GM12864 (cell line): Measurements from ENCODE around the gene URM1.

ENCODE experiments used
- DNase-seq: peaks from one replicate; pipeline ENCODE4 v3.0.0-alpha.2; 2011; ENCODE audit warnings: low read depth
- H3K4me3 ChIP-seq: 2 replicates; pipeline ENCODE4 v1.5.1; 2011; ENCODE audit warnings: mild to moderate bottlenecking, low read depth, low read length, control low read depth
- TF ChIP-seq, protein P1 (sequence below): IDR thresholded peaks from 2 replicates; pipeline ENCODE4 v1.5.1; 2011; ENCODE audit warnings: low read depth, mild to moderate bottlenecking, moderate library complexity, low read length, control low read depth, inconsistent platforms; ENCODE audit errors: missing control alignments

Gene URM1

DNA sequence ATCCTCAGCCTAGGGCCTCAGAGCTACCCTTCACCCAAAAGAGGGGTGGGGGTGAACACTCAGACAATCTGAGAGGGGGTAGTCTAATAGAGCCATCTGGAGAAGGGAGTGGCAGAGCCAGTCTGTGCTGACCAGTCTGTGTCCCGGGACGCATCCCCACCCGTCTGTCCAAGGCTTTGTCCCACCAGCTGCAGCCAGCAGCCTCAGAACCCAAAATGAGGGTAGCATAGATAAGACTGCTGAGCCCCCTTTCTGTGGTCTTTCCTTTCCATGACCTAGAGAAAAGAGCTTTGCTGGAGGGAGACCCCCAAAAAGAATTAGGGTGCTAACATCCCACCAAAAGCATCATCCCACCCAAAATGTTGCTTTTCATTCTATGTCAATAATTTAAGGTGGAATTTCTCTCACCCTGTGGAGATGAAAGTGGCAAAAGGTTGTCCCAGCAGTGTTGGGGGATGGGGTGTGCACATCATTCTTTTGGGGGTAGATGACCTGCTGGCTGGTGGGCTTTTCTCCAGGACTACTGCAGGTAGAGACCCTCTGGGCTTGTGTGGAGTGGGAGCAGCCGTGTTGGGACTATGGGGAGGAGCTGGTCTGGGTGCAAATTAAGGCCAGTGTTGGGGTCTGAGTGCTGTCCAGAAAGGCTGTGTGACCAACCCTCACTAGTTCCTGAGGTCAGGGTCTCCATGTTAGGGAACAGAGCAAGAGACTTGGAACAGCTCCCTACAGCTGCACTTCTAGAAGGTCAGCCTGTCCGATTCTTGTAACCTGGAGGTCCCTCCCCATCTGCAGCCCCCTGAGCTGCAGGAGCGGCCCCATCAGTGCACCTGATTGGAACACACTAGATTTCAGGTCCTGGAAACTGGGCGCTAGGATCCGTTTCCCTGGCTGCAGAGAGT is 19.9 kb downstream of the URM1 start:
- no peak for DNase-seq
- H3K4me3 ChIP-seq, result no peak overlapping the region
- TF ChIP-seq, protein P1, sequence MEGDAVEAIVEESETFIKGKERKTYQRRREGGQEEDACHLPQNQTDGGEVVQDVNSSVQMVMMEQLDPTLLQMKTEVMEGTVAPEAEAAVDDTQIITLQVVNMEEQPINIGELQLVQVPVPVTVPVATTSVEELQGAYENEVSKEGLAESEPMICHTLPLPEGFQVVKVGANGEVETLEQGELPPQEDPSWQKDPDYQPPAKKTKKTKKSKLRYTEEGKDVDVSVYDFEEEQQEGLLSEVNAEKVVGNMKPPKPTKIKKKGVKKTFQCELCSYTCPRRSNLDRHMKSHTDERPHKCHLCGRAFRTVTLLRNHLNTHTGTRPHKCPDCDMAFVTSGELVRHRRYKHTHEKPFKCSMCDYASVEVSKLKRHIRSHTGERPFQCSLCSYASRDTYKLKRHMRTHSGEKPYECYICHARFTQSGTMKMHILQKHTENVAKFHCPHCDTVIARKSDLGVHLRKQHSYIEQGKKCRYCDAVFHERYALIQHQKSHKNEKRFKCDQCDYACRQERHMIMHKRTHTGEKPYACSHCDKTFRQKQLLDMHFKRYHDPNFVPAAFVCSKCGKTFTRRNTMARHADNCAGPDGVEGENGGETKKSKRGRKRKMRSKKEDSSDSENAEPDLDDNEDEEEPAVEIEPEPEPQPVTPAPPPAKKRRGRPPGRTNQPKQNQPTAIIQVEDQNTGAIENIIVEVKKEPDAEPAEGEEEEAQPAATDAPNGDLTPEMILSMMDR, result no peak

DNA sequence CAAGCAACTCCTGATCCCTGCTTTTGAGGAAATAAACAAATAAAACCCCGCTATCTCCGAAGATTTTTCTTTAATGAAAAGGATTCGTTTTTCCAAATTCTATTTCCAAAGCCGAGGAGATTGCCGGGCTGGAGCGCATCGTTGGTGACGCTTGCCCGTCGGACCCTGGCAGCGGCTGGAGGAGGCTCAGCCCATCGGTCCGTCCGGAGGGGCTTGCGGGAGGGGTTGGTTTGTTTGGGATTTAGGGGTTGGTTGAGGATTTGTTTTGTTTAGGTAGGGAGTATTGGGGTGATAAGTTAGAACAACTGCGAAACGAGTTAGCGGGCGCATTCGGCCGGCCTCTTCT is 20.8 kb downstream of the URM1 start:
- no peak for DNase-seq
- H3K4me3 ChIP-seq, result no peak overlapping the region
- TF ChIP-seq, protein P1, result no peak

DNA sequence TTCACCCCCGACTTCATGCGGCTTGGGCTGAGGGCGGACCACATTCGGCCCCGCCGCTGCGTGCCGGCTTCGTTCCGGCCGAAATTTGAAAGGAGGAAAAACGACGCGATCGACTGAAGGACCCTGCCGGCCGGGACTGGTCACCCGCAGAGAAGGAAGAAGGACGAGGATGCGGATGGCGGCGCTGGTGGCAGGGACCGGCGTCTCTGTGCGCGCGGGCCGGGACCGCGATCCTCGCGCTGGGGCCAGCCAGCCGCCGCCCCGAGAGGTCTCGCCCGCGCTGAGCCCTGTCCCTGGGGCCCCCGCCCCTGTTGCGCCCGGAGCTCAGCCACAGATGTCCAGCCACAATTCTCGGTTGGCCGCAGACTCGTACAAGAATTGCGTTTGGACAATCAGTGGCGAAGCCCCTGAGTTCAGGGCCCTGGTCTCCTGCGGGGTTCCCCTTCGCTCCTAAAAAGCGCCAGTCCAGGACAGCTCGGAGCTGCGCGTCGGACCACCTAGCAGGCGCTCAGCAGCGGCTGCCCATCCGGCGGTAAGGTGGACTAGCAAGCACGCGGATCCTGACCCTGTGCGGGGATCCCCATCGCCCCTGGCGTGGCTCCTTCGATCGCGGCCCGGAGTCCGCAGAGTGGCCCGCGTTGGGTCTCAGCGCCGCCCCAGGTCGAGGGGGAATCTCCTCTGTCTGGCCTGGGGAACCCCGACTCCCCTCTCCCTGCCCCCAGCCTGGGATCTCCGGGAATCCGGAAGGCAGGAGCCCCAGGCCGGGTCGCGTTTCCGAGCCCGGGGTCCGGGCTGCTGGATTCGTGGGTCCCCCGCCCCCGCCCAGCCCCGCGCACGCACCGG is 21.3 kb downstream of the URM1 start:
- DNase-seq, result no peak
- TF ChIP-seq, protein P1, result no peak

DNA sequence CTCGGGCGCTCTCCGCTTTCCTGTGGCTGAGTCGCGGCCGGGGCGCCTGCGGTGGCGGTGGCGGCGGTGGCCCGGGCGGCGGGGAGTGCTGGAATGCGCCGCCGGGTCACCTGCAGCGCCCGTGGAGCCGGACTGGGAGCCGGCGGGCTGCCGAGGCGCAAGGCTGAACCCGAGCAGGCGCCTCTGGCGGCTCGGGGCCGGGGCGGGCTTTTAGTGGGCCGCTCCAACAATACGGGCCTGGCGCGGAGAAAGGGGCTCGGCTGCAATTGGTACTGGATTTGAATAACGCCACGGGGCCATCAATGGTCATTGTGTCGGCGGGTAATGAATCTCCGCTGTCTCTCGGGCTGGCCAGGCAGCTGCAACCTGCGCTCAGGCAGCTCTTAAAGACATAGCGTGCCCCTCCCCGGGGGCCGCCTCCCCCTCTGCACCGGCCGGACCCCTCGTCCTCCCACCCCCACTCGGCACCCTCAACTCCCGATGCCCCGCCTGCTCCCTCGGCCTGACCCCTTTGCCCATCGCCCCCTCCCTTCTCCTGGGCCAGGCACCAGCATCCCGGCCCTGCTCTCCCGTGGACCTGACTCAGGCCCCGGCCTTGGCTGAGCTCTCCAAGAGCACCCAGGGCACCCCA is 22.1 kb downstream of the URM1 start:
- H3K4me3 ChIP-seq, result no peak overlapping the region
- DNase-seq, result no peak
- TF ChIP-seq, protein P1, result no peak

More for the DNA sequence above, 21.3 kb downstream of the URM1 start:
- no peak overlapping the region for H3K4me3 ChIP-seq

DNA sequence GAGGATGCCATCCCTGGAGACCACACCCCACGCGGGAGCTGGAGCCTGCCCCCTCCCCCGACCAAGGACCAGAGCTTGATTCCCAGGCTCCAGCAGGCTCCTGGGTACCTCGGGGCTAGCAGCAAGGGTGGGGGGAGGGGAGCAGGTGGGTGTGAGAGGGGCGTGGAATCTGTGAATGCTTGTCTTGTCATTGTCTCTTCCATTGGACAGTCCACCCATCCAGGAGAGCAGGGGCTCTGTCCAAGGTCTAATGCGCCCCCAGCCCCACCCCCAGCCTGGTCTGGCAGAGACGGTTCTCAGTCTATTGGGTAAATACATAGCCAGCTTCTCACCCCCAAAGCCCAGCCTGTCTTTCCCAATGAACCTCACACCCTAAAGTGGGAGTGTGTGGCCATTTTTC is 22.8 kb downstream of the URM1 start:
- TF ChIP-seq, protein P1, result no peak
- no peak for DNase-seq
- no peak overlapping the region for H3K4me3 ChIP-seq

DNA sequence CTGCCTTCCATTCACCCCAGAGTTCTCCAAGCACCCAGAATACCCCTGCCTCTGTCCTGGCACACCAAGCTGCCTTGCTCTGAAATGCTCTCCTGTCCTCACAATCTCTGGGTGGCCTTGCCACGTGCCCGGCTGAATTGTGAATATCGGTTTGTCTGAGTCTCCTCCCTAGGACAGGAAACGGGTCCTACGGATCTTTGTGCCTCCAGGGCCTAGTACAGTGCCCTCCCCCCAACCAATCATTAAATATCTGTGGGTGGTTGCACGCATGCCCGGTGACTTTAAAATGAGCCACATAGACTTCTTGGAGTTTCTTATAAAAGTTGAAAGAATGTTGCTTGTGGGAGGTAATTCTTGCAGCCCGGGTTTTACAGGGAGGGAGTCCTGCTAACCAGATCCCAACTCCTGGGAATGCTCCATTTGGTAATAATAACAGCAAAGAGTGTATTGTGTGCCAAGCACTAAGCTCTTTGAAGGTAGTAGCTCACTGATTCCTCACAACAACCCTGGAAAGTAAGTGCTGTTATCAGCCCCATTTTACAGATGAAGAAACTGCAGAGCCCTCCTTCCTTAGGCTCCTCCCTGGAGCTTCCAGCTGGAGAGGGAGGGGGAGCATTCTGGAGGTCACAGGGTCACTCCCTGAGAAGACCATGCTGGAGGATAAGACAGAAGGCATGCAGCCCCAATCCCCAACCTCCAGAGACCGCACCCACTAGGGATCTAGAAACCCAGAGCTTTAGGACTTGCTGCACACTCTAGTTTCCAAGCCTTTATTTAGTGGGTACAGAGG is 23.4 kb downstream of the URM1 start:
- DNase-seq, result no peak
- no peak overlapping the region for H3K4me3 ChIP-seq
- TF ChIP-seq, protein P1, result no peak
